ELF-1 (cell line): ENCODE results near the gene VPS36.
"Not testable (repeated sequence)": the region's sequence is repeated elsewhere in the genome, so short reads cannot be mapped to it uniquely, and the experiment has no call there.

Source experiments
- DNase-seq: peaks from one replicate; pipeline ENCODE4 v3.0.0-alpha.2; 2016; ENCODE audit warnings: low read depth, low spot score

VPS36 gene

DNA sequence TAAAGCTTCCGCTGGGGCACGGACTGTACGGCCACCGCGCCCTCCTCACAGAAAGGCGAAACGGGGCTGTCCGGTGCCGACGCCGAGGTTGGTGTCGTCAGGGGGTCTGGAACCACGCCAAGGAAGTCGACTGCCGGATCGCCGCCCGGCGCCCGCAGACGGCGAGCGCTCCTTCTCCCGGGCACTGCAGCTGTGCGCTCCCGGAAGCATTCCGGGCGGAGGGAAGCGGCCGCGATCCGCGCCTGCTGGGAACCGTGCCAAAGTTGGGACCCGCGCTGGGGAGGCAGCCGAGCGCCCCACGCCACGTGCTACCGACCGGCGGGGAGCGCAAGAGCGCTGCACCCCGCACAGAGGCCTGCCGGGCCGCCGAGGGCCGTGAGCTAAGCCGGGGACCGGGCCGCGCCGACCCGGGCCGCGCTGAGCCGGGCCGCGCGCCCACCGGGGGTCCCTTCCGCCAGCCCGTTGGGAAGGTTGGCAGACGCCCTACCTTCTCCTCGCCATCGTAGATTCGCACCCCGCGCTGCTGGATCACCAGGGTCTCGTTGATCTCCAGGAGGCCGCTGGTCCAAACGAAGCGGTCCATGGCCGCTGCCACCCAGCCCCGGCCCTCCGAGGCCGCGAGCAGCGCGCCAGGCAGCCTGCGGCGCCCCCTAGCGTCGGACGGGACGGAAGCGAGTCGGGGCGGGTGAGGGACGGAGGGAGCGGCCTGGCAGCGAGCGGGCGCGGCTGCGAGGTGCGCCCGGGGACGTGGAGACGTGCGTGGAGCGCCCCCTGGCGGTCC, at the start of gene VPS36:
TSS of gene VPS36 (minus strand) at position 623 of the 781 bp plus-strand sequence. CDS start at position 583, 40 bp downstream.
- DNase-seq = peak; percentile 98

DNA sequence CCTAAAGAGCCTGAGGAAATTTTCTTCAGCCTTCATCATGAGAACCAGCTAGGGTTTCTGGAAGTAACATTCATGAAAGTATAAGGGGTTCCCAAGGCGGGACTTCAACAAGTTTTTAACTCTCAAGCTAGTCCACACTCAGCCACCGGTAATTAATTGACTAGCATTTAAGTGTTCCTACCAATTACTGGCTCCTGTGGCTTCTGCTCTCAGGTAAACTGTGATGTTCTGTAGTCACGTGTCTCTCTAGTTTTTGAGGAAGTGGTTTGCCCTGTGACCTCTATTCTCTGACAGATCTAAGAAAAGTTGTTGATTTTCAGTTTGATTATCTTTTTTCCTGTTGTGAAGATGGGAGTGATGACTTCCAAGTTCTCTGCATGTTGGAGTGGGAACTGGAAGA, 47.5 kb upstream of the VPS36 start:
- DNase-seq = not testable (repeated sequence)

DNA sequence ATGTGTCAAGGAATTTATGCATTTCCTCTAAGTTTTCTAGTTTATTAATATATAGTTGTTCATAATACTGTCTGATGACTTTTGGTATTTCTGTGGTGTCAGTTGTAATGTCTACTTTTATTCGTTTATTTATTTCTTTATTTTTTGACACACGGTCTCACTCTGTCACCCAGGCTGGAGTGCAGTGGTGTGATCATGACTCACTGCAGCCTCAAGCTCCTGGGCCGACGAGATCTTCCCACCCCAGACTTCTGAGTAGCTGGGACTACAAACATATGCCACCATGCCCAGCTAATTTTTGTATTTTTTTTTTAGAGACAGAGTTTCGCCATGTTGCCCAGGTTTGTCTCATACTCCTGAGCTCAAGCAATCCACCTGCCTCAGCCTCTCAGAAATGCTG, 43.8 kb upstream of the VPS36 start:
- not testable (repeated sequence) for DNase-seq

- not testable (repeated sequence) for DNase-seq
Measured at GRCh38 chr13:52491015-52491414, 40.6 kb upstream of the VPS36 start.

- DNase-seq = not testable (repeated sequence)
Measured at GRCh38 chr13:52488763-52489162, 38.3 kb upstream of the VPS36 start.

DNA sequence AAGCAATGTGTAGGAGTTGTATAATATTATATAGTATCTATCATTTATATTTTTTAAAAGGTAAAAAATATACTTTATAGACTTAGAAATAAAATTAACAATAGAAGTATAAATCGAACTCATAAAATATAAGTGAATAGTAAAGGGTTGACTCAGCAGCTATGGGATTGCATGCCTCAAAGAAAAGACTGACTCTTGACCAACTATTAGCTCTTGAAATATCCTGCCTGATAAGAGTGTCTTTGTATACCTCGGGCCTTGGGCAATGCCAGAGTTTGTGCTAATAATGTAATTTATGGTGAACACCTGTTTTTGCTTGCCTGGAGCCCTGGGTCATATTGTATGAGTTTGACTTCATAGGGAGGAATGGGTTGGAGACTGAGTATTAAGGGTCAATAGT, 36.6 kb upstream of the VPS36 start:
- DNase-seq = not testable (repeated sequence)

- DNase-seq = not testable (repeated sequence)
Measured at GRCh38 chr13:52480677-52481428, 30.4 kb upstream of the VPS36 start.

- DNase-seq = not testable (repeated sequence)
Measured at GRCh38 chr13:52468487-52468886, 18.1 kb upstream of the VPS36 start.

- DNase-seq = no peak
Measured at GRCh38 chr13:52463526-52463925, 13.1 kb upstream of the VPS36 start.

GRCh38 chr13:52461265-52461664, 10.8 kb upstream of the VPS36 start:
- no peak for DNase-seq

DNA sequence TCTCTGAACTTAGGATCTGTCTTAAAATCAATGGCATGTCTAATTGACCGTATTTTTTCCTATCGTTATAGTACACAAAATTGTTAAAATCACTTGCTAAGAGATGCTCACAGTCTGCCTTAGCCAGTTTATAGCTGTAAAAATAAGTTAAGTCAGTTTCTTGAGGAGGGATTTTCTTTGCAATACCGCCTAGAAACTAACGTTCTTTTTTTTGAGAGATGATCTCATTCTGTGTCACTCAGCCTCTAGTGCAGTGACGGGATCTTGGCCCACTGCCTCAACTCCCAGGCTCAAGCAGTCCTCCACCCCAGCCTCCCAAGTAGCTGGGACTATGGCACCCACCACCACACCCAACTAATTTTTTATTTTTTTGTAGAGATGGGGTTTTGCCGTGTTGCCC, 9.2 kb upstream of the VPS36 start:
- DNase-seq = no peak

DNA sequence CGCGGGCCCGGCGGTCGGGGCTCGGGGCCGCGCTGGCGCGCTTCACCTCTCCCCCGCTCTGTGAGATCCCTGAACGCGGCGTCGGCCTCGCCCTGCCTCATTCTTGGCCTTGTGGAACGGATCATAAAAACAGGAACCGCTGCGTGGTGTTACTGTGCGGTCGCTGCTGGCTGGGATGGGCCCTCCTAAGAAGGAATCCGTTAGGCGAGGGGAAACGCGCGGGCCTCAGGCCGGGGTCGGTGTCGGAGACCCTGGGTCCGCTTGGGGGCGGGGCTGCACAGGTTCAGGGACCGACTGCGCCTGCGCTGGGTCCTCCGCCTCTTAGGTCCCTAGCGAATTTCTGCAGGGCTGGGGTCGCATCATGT, 5.2 kb upstream of the VPS36 start:
- DNase-seq = peak; percentile 90

DNA sequence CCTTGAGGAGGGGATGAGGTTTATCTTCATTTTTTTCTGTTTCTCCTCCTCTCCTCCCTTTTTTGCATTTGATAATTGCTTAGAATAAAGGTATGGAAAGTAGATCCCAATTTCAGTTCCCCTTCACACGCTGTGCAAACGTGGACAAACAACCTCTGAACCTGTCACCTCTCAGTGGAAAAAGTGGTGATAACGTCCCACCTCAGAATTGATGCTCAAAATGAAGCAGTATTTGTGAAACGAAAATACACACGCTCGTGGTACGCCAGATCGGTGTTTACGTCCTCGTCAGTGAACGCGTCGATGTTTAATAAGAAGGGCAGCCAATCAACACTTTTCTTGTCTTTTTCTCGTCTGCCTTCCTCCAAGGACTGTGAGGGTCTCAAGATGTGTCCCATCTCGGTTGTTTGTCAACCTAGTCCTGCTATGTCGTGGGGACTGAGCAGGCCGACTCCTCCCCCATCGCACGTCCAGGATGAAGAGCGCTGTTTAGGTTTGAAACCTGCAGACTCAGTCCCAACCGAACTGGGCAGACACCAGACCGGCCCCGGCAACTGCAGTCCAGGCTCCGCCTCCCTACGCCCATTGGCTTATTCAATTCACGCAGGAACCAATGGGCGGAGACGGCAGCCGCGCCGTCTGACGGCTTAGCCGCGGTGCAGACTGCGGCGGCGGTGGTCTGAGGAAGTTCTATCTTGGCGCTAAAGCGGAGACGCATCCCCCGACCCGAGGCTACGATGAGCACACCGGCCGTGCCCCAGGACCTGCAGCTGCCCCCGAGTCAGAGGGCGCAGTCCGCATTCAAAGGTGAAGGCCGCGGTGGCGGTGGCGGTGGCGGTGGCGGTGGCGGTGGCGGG, 4.6 kb upstream of the VPS36 start, which contains the start of gene CKAP2:
TSS of gene CKAP2 (plus strand) at position 659 of the 857 bp plus-strand sequence. CDS start at position 738, 79 bp downstream.
- peak; percentile 97 for DNase-seq

- DNase-seq = peak; percentile 35
Measured at GRCh38 chr13:52454459-52454819, 4.0 kb upstream of the VPS36 start.

- no peak for DNase-seq
Measured at GRCh38 chr13:52452470-52452869, 2.0 kb upstream of the VPS36 start.

GRCh38 chr13:52451135-52451804, 836 bp upstream of the VPS36 start:
- DNase-seq = no peak

DNA sequence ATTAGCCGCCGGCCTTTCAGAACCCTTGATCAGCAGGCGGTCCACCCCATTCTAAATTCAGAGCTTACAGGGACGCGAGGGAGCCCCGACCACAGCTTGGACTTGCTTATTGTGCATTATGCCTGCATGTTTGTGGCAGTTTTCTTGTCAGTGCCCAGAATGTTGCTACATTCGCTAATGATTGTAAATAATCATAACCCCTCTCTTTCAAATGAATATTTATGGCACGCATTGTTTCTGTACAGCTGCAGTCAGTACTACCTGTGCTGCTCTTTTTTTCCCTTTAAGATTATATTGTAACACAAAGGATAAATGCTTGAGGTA, 321 bp upstream of the VPS36 start:
- DNase-seq = no peak

DNA sequence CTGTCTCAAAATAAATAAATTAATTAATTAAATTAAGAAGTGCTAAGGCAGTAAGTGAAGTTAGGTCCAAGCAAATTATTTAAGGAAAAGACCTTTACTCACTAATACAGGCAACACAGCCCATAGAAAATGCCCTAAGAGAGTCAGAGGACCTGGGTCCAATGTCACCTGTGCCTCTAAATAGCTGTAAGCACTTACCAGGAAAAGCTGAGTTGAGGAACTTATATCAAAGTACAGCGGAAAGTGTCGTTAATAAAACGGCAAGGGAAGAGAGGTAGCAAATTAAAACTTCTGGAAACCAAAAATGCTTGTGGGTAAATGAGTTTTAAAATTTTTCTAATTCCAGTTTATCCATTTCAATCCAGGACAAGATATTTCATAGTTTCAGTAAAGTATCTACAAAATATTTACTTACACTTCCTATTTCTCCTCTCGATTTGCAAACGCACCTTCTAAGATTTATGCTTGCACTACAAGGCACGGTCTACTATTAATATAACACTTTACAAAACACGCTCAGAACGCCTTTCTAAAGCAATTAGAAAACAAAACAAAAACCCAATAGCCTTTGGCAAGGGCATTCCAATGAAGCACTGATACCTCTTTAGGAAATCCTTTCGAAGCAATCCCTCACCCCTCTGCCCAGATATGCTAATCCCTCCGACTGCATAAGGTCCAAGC, 963 bp downstream of the VPS36 start:
- DNase-seq = no peak

DNA sequence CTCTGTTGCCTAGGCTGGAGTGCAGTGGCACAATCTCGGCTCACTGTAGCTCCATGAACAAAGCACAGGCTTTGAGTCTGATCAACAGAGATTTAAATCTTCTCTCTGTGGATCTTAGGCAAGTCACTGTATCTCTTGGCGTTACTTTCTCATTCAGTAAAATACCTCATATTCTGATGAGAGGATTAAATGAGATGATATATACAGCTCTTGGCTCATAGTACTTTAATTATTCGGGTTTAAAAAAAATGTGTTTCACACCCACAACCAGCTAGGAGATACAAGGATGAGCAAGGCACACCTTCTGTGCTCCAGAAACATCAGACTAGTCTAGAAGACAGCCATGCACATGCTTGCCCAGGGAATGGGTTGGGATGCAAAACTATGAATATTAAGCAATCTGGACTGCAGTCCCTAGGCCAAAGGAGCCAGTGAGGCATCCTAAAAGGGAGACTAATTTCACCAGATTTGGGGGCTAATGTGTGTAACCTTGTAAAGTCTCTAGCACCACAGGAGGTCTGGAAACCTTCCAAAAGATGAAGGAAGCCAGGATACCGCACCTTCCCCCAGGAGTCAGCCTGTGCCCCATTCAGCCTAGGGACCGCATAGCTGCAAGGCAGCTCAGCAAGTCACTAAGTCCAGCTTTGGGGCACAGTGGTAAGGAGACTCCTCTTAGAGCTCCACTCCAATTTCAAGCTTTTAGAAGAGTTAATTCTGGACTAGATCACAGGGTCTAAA, 2.5 kb downstream of the VPS36 start:
- DNase-seq = peak; percentile 33

GRCh38 chr13:52447354-52447753, 3.1 kb downstream of the VPS36 start:
- no peak for DNase-seq
